ENCODE results near the gene UGT2B15. TPM values are rescaled to one million over a fixed set of nuclear protein-coding genes. Genes with fewer than 3 reads are reported as not detected.
"Not testable (repeated sequence)": the region's sequence is repeated elsewhere in the genome, so short reads cannot be mapped to it uniquely, and the experiment has no call there.

Gene UGT2B15
- polyA plus RNA-seq, 1 donor (not counting 4 experiments of a cell fraction or from before 2014, with no cell fraction given), result not detected

- H3K4me2 ChIP-seq (ENCODE audit: control insufficient read depth, extremely low read depth, insufficient read depth, low read depth, low read length); H3K4me1 ChIP-seq (ENCODE audit: control insufficient read depth, extremely low read depth, insufficient read depth, low read length); DNase-seq (ENCODE audit: low read depth, low spot score); FAIRE-seq; H3K27me3 ChIP-seq (ENCODE audit: control insufficient read depth, extremely low read depth, insufficient read depth, low read length); H3K9ac ChIP-seq (ENCODE audit: control insufficient read depth, extremely low read depth, insufficient read depth, low read length); H3K36me3 ChIP-seq (ENCODE audit: control insufficient read depth in 2 of 2, extremely low read depth in 1 of 2, insufficient read depth in 2 of 2, low read length in 2 of 2); H3K4me3 ChIP-seq (ENCODE audit: control insufficient read depth in 2 of 3, extremely low read depth in 1 of 3, insufficient read depth in 2 of 3, low read depth in 1 of 3, low read length in 3 of 3); H3K27ac ChIP-seq (ENCODE audit: control insufficient read depth, insufficient read depth, low read length); H2AFZ ChIP-seq (ENCODE audit: control insufficient read depth, low read length); H3K79me2 ChIP-seq (ENCODE audit: control insufficient read depth, insufficient read depth, low read length); H3K9me3 ChIP-seq (ENCODE audit: control insufficient read depth, low read depth, low read length); dilution Hi-C loops (cut with MboI; ENCODE audit: extremely low pct_ligation_motif_present, low sequenced_read_pairs); H4K20me1 ChIP-seq (ENCODE audit: control insufficient read depth, extremely low read depth, insufficient read depth, low read length); H3K9me1 ChIP-seq (ENCODE audit: control insufficient read depth, extremely low read depth, insufficient read depth, low read length): not testable (repeated sequence)
- peak in 1 of 3 experiments; percentile 44 for TF ChIP-seq CTCF (optimal IDR thresholded peaks at IDR 0.05 in 1 of 3, IDR thresholded peaks at IDR 0.05 in 1 of 3, conservative IDR thresholded peaks at IDR 0.05 in 1 of 3; ENCODE audit: extremely low read depth in 1 of 3, insufficient read depth in 2 of 3, low read length in 3 of 3)
Measured at GRCh38 chr4:68671217-68671616, 765 bp upstream of the UGT2B15 start.

- H3K4me1 ChIP-seq (ENCODE audit: control insufficient read depth, extremely low read depth, insufficient read depth, low read length); H3K27me3 ChIP-seq (ENCODE audit: control insufficient read depth, extremely low read depth, insufficient read depth, low read length); H2AFZ ChIP-seq (ENCODE audit: control insufficient read depth, low read length); H3K9me3 ChIP-seq (ENCODE audit: control insufficient read depth, low read depth, low read length); H3K9me1 ChIP-seq (ENCODE audit: control insufficient read depth, extremely low read depth, insufficient read depth, low read length); H3K36me3 ChIP-seq (ENCODE audit: control insufficient read depth in 2 of 2, extremely low read depth in 1 of 2, insufficient read depth in 2 of 2, low read length in 2 of 2); H3K4me2 ChIP-seq (ENCODE audit: control insufficient read depth, extremely low read depth, insufficient read depth, low read depth, low read length); H4K20me1 ChIP-seq (ENCODE audit: control insufficient read depth, extremely low read depth, insufficient read depth, low read length); DNase-seq (ENCODE audit: low read depth, low spot score); H3K4me3 ChIP-seq (ENCODE audit: control insufficient read depth in 2 of 3, extremely low read depth in 1 of 3, insufficient read depth in 2 of 3, low read depth in 1 of 3, low read length in 3 of 3); H3K79me2 ChIP-seq (ENCODE audit: control insufficient read depth, insufficient read depth, low read length); H3K27ac ChIP-seq (ENCODE audit: control insufficient read depth, insufficient read depth, low read length); dilution Hi-C loops (cut with MboI; ENCODE audit: extremely low pct_ligation_motif_present, low sequenced_read_pairs); H3K9ac ChIP-seq (ENCODE audit: control insufficient read depth, extremely low read depth, insufficient read depth, low read length): not testable (repeated sequence)
- FAIRE-seq, result peak; percentile 39
Measured at GRCh38 chr4:68668537-68669163, 1.8 kb downstream of the UGT2B15 start.

GRCh38 chr4:68667551-68667950, 2.9 kb downstream of the UGT2B15 start:
- not testable (repeated sequence) for H3K27ac ChIP-seq (ENCODE audit: control insufficient read depth, insufficient read depth, low read length)

GRCh38 chr4:68664721-68665120, 5.7 kb downstream of the UGT2B15 start:
- DNase-seq (ENCODE audit: low read depth, low spot score); H2AFZ ChIP-seq (ENCODE audit: control insufficient read depth, low read length); H3K9ac ChIP-seq (ENCODE audit: control insufficient read depth, extremely low read depth, insufficient read depth, low read length); H3K27me3 ChIP-seq (ENCODE audit: control insufficient read depth, extremely low read depth, insufficient read depth, low read length); H4K20me1 ChIP-seq (ENCODE audit: control insufficient read depth, extremely low read depth, insufficient read depth, low read length); H3K9me1 ChIP-seq (ENCODE audit: control insufficient read depth, extremely low read depth, insufficient read depth, low read length); H3K9me3 ChIP-seq (ENCODE audit: control insufficient read depth, low read depth, low read length); H3K36me3 ChIP-seq (ENCODE audit: control insufficient read depth in 2 of 2, extremely low read depth in 1 of 2, insufficient read depth in 2 of 2, low read length in 2 of 2); dilution Hi-C loops (cut with MboI; ENCODE audit: extremely low pct_ligation_motif_present, low sequenced_read_pairs); H3K4me1 ChIP-seq (ENCODE audit: control insufficient read depth, extremely low read depth, insufficient read depth, low read length); H3K4me2 ChIP-seq (ENCODE audit: control insufficient read depth, extremely low read depth, insufficient read depth, low read depth, low read length); H3K79me2 ChIP-seq (ENCODE audit: control insufficient read depth, insufficient read depth, low read length); H3K27ac ChIP-seq (ENCODE audit: control insufficient read depth, insufficient read depth, low read length); FAIRE-seq; H3K4me3 ChIP-seq (ENCODE audit: control insufficient read depth in 2 of 3, extremely low read depth in 1 of 3, insufficient read depth in 2 of 3, low read depth in 1 of 3, low read length in 3 of 3): not testable (repeated sequence)

More at GRCh38 chr4:68667551-68667950, 2.9 kb downstream of the UGT2B15 start:
- H3K79me2 ChIP-seq (ENCODE audit: control insufficient read depth, insufficient read depth, low read length); DNase-seq (ENCODE audit: low read depth, low spot score); H2AFZ ChIP-seq (ENCODE audit: control insufficient read depth, low read length); H3K9ac ChIP-seq (ENCODE audit: control insufficient read depth, extremely low read depth, insufficient read depth, low read length); H3K27me3 ChIP-seq (ENCODE audit: control insufficient read depth, extremely low read depth, insufficient read depth, low read length); H3K4me1 ChIP-seq (ENCODE audit: control insufficient read depth, extremely low read depth, insufficient read depth, low read length); H3K9me3 ChIP-seq (ENCODE audit: control insufficient read depth, low read depth, low read length); H3K4me2 ChIP-seq (ENCODE audit: control insufficient read depth, extremely low read depth, insufficient read depth, low read depth, low read length); H3K9me1 ChIP-seq (ENCODE audit: control insufficient read depth, extremely low read depth, insufficient read depth, low read length); H3K36me3 ChIP-seq (ENCODE audit: control insufficient read depth in 2 of 2, extremely low read depth in 1 of 2, insufficient read depth in 2 of 2, low read length in 2 of 2); H4K20me1 ChIP-seq (ENCODE audit: control insufficient read depth, extremely low read depth, insufficient read depth, low read length); H3K4me3 ChIP-seq (ENCODE audit: control insufficient read depth in 2 of 3, extremely low read depth in 1 of 3, insufficient read depth in 2 of 3, low read depth in 1 of 3, low read length in 3 of 3); dilution Hi-C loops (cut with MboI; ENCODE audit: extremely low pct_ligation_motif_present, low sequenced_read_pairs): not testable (repeated sequence)
- FAIRE-seq, result peak; percentile 61
